ENCODE results near the gene ABI3. TPM values are rescaled to one million over a fixed set of nuclear protein-coding genes. Genes with fewer than 3 reads are reported as not detected.
"Not testable (repeated sequence)": the region's sequence is repeated elsewhere in the genome, so short reads cannot be mapped to it uniquely, and the experiment has no call there.

The ABI3 gene
- total and polyA plus RNA-seq, 11 donors = 3.3 to 16.1 (median 6.4) TPM

DNA sequence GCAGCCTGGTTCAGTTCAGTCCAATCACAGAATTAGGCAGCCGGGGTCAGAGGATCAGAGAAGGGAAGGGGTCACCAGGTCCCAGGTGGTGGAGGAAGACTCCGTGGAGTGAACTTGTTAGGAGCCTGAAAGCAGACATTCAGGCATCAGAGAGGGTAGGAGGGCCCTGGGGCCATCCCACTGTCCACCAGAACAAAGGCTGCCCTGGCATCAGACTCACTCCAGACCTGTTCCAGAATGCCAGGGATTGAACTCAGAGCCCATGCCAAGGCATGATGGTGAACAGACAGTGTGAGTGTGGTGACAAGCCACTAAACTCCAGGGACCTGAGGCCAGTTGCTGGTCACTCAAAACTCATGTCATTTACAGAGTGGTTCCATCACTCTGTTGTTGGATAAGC, 40.3 kb upstream of the ABI3 start:
- peaks cover 3 to 54% (median 14%) of the 10 kb centered on the region in 9 donors for H3K27me3 ChIP-seq
- no peaks in the 10 kb centered on the region for H3K4me1 ChIP-seq
- H3K9me3 ChIP-seq = peaks cover 0 to 15% (median 9%) of the 10 kb centered on the region in 12 donors
- WGBS, 4 donors = 73 to 94% (median 79%) methylated on average over 2 of the region's 2 CpGs
- no peak overlapping the region for H3K27ac ChIP-seq
- ATAC-seq (no peak), DNase-seq (no peak)
- intact Hi-C loops (cut with DNase I) = loop anchor here in 1 of 10 donors (10.0 kb wide), 1 partner anchor 55 kb away; no protein-coding TSS in a partner anchor
- H3K4me3 ChIP-seq = no peak overlapping the region
- H3K36me3 ChIP-seq = no peaks in the 10 kb centered on the region
- no peak for TF ChIP-seq POLR2A (IDR thresholded peaks at IDR 0.05)
- TF ChIP-seq, protein P1, sequence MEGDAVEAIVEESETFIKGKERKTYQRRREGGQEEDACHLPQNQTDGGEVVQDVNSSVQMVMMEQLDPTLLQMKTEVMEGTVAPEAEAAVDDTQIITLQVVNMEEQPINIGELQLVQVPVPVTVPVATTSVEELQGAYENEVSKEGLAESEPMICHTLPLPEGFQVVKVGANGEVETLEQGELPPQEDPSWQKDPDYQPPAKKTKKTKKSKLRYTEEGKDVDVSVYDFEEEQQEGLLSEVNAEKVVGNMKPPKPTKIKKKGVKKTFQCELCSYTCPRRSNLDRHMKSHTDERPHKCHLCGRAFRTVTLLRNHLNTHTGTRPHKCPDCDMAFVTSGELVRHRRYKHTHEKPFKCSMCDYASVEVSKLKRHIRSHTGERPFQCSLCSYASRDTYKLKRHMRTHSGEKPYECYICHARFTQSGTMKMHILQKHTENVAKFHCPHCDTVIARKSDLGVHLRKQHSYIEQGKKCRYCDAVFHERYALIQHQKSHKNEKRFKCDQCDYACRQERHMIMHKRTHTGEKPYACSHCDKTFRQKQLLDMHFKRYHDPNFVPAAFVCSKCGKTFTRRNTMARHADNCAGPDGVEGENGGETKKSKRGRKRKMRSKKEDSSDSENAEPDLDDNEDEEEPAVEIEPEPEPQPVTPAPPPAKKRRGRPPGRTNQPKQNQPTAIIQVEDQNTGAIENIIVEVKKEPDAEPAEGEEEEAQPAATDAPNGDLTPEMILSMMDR (IDR thresholded peaks at IDR 0.05) = no peak

DNA sequence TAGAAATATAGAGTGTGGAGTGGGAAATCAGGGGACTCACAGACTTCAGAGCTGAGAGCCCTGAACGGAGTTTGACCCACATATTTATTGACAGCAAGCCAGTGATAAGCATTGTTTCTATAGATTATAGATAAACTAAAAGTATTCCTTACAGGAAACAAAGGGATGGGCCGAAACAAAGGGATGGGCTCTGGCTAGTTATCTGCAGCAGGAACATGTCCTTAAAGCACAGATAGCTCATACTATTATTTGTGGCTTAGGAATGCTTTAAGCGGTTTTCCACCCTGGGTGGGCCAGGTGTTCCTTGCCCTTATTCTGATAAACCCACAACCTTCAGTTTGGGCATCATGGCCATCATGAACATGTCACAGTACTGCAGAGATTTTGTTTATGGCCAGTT, 39.8 kb upstream of the ABI3 start:
- H3K27me3 ChIP-seq = peaks cover 3 to 52% (median 14%) of the 10 kb centered on the region in 9 donors
- not testable (repeated sequence) for H3K4me3 ChIP-seq, DNase-seq, H3K27ac ChIP-seq, H3K36me3 ChIP-seq, H3K4me1 ChIP-seq, ATAC-seq
- intact Hi-C loops (cut with DNase I) = loop anchor here in 1 of 10 donors (10.0 kb wide), 1 partner anchor 54 kb away; no protein-coding TSS in a partner anchor
- 66 to 75% (median 70%) methylated on average over 3 of the region's 3 CpGs for WGBS, 4 donors
- peaks cover 0 to 20% (median 14%) of the 10 kb centered on the region in 12 donors for H3K9me3 ChIP-seq

DNA sequence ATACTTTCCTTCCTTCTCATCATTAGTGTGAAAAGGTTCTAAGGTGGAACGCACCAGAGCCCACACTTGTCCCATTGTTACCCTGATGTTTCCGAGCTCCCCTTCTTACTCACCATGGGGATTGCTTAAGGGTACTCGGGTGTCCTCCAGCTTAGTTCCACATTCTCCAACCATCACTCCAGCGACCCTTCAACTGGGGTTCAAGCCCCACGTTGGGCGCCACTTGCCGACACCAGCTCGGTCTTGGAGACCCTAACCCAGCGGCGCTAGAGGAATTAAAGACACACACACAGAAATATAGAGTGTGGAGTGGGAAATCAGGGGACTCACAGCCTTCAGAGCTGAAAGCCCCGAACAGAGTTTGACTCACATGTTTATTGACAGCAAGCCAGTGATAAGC, 34.5 kb upstream of the ABI3 start:
- intact Hi-C loops (cut with DNase I) = loop anchor here in 2 of 10 donors (5.0 to 10.0 kb wide), 2 partner anchors 49 to 116 kb away; no protein-coding TSS in a partner anchor
- not testable (repeated sequence) for DNase-seq, ATAC-seq, H3K4me3 ChIP-seq, H3K36me3 ChIP-seq, H3K27ac ChIP-seq, H3K4me1 ChIP-seq
- H3K9me3 ChIP-seq = peaks cover 0 to 43% (median 27%) of the 10 kb centered on the region in 12 donors
- 87 to 92% (median 90%) methylated on average over 11 of the region's 11 CpGs for WGBS, 4 donors
- peaks cover 0 to 11% (median 0%) of the 10 kb centered on the region in 9 donors for H3K27me3 ChIP-seq

DNA sequence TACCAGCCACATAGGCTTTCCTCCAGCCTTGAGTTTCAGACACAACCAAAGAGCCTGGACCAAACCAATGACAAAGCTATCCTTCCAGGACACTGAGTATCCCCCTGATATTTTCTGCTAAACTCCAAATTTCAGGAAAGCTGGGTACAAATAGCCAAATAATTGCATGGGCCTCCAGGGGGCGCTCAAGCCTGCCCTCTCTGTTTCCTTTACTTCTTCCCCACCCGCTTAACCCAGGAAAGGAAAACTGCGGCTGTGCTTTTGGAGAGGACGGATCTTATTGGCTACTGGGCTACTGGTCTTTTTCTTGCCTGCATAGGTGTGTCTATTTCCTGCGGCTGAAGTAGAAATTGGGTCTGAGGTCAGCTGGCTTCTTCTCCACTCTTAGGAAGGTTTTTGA, 30.2 kb upstream of the ABI3 start:
- H3K4me3 ChIP-seq = no peak overlapping the region
- H3K4me1 ChIP-seq = no peaks in the 10 kb centered on the region
- H3K27ac ChIP-seq = no peak overlapping the region
- no peaks in the 10 kb centered on the region for H3K36me3 ChIP-seq
- ATAC-seq = peak in 3 of 4 donors; percentile 34 to 75 (median 59)
- peaks cover 0 to 32% (median 21%) of the 10 kb centered on the region in 12 donors for H3K9me3 ChIP-seq
- TF ChIP-seq, protein P1 (IDR thresholded peaks at IDR 0.05) = peak; percentile 60 to 83 (median 76)
- no peak for TF ChIP-seq POLR2A (IDR thresholded peaks at IDR 0.05)
- WGBS, 4 donors = 7 to 21% (median 11%) methylated on average over 5 of the region's 5 CpGs
- no peaks in the 10 kb centered on the region for H3K27me3 ChIP-seq
- intact Hi-C loops (cut with DNase I) = loop anchor here in 8 of 10 donors (1.0 to 5.0 kb wide), 6 partner anchors 46 to 112 kb away; no protein-coding TSS in a partner anchor
- DNase-seq = peak; percentile 55 to 74 (median 66)

DNA sequence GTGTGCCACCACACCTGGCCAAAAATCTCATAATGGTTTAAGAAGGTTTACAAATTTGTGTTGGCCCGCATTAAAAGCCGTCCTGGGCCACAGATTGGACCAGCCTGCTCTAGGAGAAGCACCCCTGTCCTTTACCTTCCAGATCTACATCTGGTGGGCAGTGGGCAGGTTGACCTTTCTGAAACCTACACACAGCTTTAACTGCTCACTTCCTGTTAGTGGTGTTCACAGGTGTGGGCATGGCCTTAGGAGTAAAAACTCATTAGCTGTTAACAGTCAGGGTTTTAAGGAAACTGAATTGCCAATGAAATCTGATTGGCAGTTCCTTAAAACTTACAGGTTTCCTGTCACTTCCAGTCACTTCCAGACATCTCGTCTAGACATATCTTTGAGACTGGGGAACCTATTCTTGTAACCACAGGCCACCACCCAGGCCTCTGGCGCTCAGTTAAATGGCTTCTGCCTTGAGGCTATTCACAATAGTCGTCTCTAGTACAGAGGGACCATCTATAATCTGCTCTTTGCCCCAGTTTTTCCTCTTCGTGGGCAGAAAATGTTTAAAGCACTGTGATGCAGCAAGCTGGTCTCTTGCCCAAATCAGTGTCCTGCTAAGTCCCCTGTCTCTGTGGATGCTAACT, 29.4 kb upstream of the ABI3 start:
- TF ChIP-seq, protein P1 (IDR thresholded peaks at IDR 0.05) = no peak
- no peak for TF ChIP-seq POLR2A (IDR thresholded peaks at IDR 0.05)
- peaks cover 0 to 30% (median 13%) of the 10 kb centered on the region in 12 donors for H3K9me3 ChIP-seq
- DNase-seq = no peak
- intact Hi-C loops (cut with DNase I) = loop anchor here in 8 of 10 donors (1.0 to 5.0 kb wide), 6 partner anchors 46 to 111 kb away; no protein-coding TSS in a partner anchor
- ATAC-seq = no peak
- no peaks in the 10 kb centered on the region for H3K27me3 ChIP-seq
- H3K36me3 ChIP-seq = no peaks in the 10 kb centered on the region
- no peak overlapping the region for H3K4me3 ChIP-seq
- H3K4me1 ChIP-seq = no peaks in the 10 kb centered on the region
- 68 to 82% (median 79%) methylated on average over 5 to 6 of the region's 6 CpGs for WGBS, 4 donors
- H3K27ac ChIP-seq = no peak overlapping the region
